Measurements from ENCODE around the gene NEB.
"Not testable (repeated sequence)": the region's sequence is repeated elsewhere in the genome, so short reads cannot be mapped to it uniquely, and the experiment has no call there.

The NEB gene

GRCh38 chr2:151644580-151644979, 89.7 kb downstream of the NEB start:
- DNase-seq: no peak

GRCh38 chr2:151641895-151642294, 92.4 kb downstream of the NEB start:
- DNase-seq: not testable (repeated sequence)

DNA sequence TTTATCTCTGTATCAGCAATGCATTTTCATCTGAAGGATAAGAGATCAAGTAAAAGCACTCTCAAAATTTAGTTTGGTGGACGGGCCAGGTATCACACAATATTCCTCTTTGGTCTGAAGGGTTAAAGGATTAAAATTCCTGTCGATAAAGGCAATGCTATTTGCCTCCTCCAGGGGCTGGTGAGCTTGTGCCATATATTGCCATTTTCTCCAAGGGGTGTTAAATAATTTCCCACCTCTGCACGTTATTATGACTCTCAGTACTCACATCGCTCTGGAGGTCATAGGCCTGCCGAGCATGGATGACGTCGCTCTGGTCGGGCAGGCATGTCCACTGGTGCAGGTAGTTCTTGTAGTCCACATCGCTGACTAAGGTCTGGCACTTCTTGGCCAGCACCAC, 94.2 kb downstream of the NEB start:
- no peak for DNase-seq

DNA sequence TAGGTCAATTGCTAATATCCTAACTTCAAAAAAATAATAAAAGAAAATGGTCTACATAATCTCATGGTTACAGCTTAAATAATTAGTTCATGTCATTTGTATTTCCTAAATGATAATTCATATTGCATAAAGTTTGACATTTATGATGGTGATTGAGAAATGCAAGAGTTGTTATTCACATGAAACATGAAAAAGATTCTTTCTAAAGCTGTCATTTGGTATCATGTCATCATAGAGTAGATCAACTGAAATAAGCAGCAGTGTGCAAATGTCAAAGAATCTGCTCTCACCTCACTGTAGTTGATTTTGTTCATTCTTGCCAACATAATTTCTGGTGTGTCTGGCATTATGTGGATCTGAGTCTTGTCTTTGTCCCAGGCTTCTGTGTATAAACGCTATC, 95.3 kb downstream of the NEB start:
- no peak for DNase-seq

GRCh38 chr2:151638191-151638933, 95.9 kb downstream of the NEB start:
- no peak for DNase-seq

DNA sequence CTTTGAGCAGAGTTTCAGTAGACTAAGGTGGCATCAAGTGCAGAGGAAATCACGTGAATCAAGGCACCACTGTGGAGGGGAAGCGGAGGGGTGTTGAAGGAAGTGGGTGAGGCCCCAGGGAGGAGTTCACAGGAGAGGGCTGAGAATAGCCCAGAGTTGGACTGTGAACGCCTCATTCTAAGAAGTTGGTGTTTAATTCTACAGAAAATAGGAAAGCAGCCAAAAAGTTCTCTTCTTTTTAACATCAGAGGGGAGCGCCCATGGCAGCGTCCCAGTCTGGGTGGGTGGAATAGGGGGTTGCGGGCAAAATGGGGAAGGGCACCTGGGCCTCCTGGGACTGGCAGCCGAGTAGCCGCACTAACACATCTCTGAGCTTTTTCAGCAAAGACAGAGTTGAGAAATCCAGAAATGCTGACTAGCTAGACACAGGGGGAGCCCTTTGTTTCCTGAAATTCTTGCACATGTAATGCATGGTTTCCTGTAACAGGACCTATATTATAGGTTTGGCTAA, 97.0 kb downstream of the NEB start:
- DNase-seq: no peak

GRCh38 chr2:151634736-151635467, 99.4 kb downstream of the NEB start:
- no peak for DNase-seq

DNA sequence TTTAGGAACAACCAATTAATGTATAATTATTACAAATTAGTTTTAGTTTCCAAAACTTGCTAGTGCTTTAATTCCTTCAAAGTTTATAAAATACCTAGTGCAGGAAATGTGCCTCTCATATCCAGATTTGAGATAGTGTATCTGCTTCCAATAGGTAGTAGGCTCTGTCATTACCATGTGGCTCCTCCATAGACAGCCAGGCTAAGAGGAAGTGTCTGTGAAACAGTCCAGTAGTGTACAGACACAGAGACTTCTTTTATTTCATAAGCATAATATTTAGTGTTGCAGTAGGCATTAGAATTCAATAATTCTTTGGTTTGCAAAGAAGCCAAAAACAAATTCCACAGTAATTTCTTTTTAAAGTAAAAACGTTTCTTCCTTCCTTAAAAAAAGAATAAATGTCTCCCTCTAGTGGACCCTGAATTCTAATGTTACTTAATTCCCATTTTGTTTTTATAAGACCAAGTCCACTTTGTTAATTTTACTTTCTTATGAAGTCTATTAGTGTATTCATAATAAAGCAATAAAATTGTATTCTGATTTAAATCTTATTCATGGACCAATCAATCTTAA, 101.2 kb downstream of the NEB start:
- DNase-seq: no peak

GRCh38 chr2:151630372-151630771, 103.9 kb downstream of the NEB start:
- DNase-seq: no peak

- no peak for DNase-seq
Measured at GRCh38 chr2:151627353-151627752, 106.9 kb downstream of the NEB start.

- DNase-seq: no peak
Measured at GRCh38 chr2:151624271-151624670, 110.0 kb downstream of the NEB start.

DNA sequence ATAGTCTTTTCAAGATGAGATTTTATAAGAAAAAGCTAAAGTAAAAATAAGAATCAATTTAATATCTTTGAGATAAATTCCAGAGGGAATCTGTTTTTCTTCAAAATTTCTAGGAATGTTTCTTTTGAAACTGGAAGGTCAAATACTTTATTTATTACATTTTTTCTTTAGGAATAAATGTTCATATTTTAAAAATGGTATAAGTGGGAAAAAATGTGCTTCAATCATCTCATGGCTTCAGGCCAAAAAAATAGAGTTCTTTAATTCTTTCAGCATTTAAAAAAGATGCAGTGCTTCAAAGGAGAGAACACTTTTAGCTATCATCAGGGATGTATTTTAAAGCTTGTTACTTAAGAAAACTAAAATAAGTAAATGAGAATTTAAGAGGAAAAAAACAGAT, 110.6 kb downstream of the NEB start:
- no peak for DNase-seq

DNA sequence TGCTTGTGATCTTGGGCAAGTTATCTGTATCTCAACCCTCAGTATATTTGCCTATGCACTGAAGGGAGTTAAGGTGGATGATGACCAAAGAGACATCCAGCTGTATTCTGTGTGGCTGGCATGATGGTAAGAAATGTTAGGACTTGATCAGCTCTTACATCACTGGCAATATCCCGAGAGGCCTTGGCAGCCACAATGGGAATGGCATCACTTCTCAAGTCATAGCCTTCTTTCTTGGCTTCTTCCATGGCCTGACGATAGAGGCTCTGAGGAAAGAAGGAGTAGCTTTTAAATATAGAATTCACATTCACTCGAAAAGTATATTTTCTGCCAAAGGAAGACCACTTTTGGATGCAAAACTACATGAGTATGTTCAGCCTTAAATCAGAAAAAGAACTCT, 113.5 kb downstream of the NEB start:
- no peak for DNase-seq

- no peak for DNase-seq
Measured at GRCh38 chr2:151619337-151619989, 114.8 kb downstream of the NEB start.

- no peak for DNase-seq
Measured at GRCh38 chr2:151616760-151617339, 117.4 kb downstream of the NEB start.

- DNase-seq: no peak
Measured at GRCh38 chr2:151614606-151615306, 119.5 kb downstream of the NEB start.

DNA sequence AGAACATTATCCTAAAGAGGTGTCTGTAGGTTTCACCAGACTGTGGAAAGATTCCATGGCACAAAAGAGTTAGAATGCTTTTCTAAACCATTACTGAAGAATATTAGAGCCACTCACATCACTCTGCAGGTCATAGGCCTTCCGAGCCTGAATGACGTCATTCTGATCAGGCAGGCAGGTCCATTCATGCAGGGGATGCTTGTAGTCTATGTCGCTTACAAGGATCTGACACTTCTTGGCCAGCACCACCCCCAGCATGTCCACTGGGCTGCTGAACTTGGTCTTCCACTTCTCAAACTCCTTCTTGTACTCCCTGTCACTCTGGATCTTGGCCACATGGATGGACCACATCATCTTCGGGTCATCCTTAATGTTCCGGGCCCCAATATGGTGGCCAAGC, 120.1 kb downstream of the NEB start:
- DNase-seq: no peak

GRCh38 chr2:151611351-151611750, 122.9 kb downstream of the NEB start:
- DNase-seq: no peak

- no peak for DNase-seq
Measured at GRCh38 chr2:151610310-151610709, 124.0 kb downstream of the NEB start.

DNA sequence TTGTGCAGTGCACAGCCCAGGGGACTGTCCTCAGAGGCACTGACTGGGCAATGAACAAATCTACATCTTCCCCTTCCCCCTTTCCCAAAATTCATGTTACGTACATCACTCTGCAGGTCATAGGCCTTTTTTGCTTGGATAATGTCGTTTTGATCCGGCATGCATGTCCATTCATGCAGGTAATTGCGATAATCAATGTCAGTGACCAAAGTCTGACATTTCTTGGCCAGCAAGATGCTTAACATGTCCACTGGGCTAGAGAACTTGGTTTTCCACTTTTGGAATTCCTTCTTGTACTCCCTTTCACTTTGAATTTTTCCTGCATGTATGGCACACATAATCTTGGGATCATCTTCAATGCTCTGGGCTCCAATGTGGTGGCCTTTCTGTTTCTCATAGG, 124.6 kb downstream of the NEB start:
- DNase-seq: no peak

- not testable (repeated sequence) for DNase-seq
Measured at GRCh38 chr2:151607459-151608424, 126.5 kb downstream of the NEB start.

All from NCI-H1417 treated with DMSO at 0.1 percent for 48 hours (cell line).